Mammary epithelial cell (primary cell): ENCODE data around the gene HARS2.

Experiments
- EZH2 ChIP-seq: IDR thresholded peaks from 2 replicates; pipeline ENCODE4 v1.6.1; 2012; ENCODE audit warnings: low read length, inconsistent platforms, borderline replicate concordance
- TF ChIP-seq, protein P1 (sequence below), 2 donors: IDR thresholded peaks in 1 of 2; conservative IDR thresholded peaks in 1 of 2; 2 replicates each; pipeline ENCODE4 v1.5.1; 2011 to 2012; ENCODE audit warnings: inconsistent platforms in 2 of 2, low read length in 2 of 2, mild to moderate bottlenecking in 2 of 2, control low read depth in 1 of 2, low read depth in 1 of 2; ENCODE audit not compliant: insufficient read depth in 1 of 2; ENCODE audit errors: extremely low read depth in 1 of 2

DNA sequence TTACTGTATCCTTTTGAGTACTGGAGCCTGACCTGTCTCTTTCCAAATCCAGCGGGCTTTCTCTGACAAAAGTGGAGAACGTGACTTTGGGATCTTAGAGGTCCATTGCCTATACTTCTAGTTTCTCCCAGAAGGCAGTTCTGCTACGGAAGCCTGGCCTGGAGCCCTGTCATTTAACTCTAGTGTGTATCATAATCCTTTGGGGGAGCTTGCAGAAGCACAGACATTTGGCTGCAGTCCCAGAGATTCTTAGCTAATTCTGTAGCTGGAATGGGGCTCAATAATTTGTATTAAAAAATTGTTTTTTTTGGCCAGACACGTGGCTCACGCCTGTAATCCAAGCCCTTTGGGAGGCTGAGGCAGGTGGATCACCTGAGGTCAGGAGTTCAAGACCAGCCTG, 3.0 kb downstream of the HARS2 start:
- TF ChIP-seq, protein P1, sequence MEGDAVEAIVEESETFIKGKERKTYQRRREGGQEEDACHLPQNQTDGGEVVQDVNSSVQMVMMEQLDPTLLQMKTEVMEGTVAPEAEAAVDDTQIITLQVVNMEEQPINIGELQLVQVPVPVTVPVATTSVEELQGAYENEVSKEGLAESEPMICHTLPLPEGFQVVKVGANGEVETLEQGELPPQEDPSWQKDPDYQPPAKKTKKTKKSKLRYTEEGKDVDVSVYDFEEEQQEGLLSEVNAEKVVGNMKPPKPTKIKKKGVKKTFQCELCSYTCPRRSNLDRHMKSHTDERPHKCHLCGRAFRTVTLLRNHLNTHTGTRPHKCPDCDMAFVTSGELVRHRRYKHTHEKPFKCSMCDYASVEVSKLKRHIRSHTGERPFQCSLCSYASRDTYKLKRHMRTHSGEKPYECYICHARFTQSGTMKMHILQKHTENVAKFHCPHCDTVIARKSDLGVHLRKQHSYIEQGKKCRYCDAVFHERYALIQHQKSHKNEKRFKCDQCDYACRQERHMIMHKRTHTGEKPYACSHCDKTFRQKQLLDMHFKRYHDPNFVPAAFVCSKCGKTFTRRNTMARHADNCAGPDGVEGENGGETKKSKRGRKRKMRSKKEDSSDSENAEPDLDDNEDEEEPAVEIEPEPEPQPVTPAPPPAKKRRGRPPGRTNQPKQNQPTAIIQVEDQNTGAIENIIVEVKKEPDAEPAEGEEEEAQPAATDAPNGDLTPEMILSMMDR (conservative IDR thresholded peaks at IDR 0.05 in 1 of 2, IDR thresholded peaks at IDR 0.05 in 1 of 2; ENCODE audit: extremely low read depth in 1 of 2, insufficient read depth in 1 of 2, low read depth in 1 of 2, low read length in 2 of 2), result no peak
- no peak for TF ChIP-seq EZH2
